Measurements from ENCODE around the gene CXCL3. TPM values are rescaled to one million over a fixed set of nuclear protein-coding genes. Genes with fewer than 3 reads are reported as not detected.

Gene CXCL3
- total and polyA plus RNA-seq, 9 of the 15 experiments (the other 6 are each of a cell fraction or from before 2014, with no cell fraction given) = 2.3 to 8.9 (median 6.1) TPM

DNA sequence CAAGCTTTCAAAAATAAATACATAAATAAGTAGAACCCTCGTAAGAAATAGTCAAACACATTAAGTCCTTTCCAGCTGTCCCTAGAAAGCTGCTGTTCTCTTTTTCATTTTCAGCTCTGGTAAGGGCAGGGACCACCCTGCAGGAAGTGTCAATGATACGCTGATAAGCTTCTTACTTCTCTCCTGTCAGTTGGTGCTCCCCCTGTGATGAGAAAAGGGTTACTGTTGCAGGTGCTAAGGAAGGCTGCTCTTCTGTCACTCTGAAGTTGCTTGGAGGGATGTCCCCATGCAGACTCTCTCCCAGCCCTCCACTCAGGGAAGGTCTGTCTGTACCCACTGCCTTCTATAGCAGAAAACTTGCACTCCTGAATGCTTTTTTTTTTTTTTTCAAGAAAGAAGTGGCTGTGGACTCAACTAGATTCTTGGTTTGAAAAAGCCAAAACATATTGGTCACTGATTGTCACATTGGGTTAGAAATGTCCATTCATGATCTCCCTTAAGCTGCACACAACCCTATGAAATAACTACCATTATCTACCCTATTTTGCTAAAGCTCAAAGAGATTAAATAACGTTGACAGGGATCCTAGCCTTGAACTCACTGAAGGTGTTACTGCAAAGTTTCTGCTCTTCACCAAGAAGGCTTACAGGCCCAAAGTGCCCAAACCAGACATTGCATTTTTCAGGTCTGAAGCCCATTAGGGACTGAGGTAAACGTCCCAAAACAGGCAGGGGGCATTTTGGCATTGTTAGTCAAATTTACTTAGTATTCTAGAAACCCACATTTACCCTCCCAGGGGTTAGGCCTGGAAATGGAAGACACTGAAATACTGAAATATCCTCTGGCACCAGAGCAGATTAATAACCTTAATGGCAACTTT, 1.2 kb downstream of the CXCL3 start (continued):
- TF ChIP-seq, protein P1, sequence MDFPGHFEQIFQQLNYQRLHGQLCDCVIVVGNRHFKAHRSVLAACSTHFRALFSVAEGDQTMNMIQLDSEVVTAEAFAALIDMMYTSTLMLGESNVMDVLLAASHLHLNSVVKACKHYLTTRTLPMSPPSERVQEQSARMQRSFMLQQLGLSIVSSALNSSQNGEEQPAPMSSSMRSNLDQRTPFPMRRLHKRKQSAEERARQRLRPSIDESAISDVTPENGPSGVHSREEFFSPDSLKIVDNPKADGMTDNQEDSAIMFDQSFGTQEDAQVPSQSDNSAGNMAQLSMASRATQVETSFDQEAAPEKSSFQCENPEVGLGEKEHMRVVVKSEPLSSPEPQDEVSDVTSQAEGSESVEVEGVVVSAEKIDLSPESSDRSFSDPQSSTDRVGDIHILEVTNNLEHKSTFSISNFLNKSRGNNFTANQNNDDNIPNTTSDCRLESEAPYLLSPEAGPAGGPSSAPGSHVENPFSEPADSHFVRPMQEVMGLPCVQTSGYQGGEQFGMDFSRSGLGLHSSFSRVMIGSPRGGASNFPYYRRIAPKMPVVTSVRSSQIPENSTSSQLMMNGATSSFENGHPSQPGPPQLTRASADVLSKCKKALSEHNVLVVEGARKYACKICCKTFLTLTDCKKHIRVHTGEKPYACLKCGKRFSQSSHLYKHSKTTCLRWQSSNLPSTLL (IDR thresholded peaks at IDR 0.05) = no peak
- no peak for TF ChIP-seq ESRRB (CRISPR knock-in tag; IDR thresholded peaks at IDR 0.05; ENCODE audit: borderline replicate concordance)
- TF ChIP-seq CBX1 (IDR thresholded peaks at IDR 0.05; ENCODE audit: low read depth) = no peak
- TF ChIP-seq, protein P2, sequence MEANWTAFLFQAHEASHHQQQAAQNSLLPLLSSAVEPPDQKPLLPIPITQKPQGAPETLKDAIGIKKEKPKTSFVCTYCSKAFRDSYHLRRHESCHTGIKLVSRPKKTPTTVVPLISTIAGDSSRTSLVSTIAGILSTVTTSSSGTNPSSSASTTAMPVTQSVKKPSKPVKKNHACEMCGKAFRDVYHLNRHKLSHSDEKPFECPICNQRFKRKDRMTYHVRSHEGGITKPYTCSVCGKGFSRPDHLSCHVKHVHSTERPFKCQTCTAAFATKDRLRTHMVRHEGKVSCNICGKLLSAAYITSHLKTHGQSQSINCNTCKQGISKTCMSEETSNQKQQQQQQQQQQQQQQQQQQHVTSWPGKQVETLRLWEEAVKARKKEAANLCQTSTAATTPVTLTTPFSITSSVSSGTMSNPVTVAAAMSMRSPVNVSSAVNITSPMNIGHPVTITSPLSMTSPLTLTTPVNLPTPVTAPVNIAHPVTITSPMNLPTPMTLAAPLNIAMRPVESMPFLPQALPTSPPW (CRISPR knock-in tag; IDR thresholded peaks at IDR 0.05) = no peak; the same call in none of the 2 replicates
- peak in 1 of 2 experiments; percentile 13; a peak in 1 of 4 replicates for TF ChIP-seq RAD21 (CRISPR knock-in tag; conservative IDR thresholded peaks at IDR 0.05 in 1 of 2, IDR thresholded peaks at IDR 0.05 in 1 of 2)
- TF ChIP-seq TFAM (CRISPR knock-in tag; conservative IDR thresholded peaks at IDR 0.05) = no peak
- no peak for TF ChIP-seq NR3C1 (CRISPR knock-in tag; IDR thresholded peaks at IDR 0.05)
- no peak for TF ChIP-seq ZNF668 (CRISPR knock-in tag; IDR thresholded peaks at IDR 0.05)
- TF ChIP-seq CHD2 (IDR thresholded peaks at IDR 0.05; ENCODE audit: low read depth, low read length) = no peak
- no peak for TF ChIP-seq ARID2 (IDR thresholded peaks at IDR 0.05)
- TF ChIP-seq, protein P3, sequence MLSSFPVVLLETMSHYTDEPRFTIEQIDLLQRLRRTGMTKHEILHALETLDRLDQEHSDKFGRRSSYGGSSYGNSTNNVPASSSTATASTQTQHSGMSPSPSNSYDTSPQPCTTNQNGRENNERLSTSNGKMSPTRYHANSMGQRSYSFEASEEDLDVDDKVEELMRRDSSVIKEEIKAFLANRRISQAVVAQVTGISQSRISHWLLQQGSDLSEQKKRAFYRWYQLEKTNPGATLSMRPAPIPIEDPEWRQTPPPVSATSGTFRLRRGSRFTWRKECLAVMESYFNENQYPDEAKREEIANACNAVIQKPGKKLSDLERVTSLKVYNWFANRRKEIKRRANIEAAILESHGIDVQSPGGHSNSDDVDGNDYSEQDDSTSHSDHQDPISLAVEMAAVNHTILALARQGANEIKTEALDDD (IDR thresholded peaks at IDR 0.05) = no peak
- TF ChIP-seq SLC30A9 (CRISPR knock-in tag; IDR thresholded peaks at IDR 0.05) = no peak
- TF ChIP-seq DMBX1 (CRISPR knock-in tag; IDR thresholded peaks at IDR 0.05; ENCODE audit: borderline replicate concordance) = no peak
- TF ChIP-seq FOXK1 (CRISPR knock-in tag; IDR thresholded peaks at IDR 0.05; ENCODE audit: borderline replicate concordance) = no peak
- TF ChIP-seq RFX5 (IDR thresholded peaks at IDR 0.05; ENCODE audit: low read depth, low read length) = no peak
- peak; percentile 41 for TF ChIP-seq EP300 (IDR thresholded peaks at IDR 0.05; ENCODE audit: low read length)
- TF ChIP-seq GABPB1 (CRISPR knock-in tag; IDR thresholded peaks at IDR 0.05) = no peak
- no peak for TF ChIP-seq POLR2B (IDR thresholded peaks at IDR 0.05; ENCODE audit: low read depth, partially characterized antibody)
- TF ChIP-seq ZNF431 (CRISPR knock-in tag; IDR thresholded peaks at IDR 0.05) = no peak; the same call in 1 of the 2 replicates
- TF ChIP-seq ZNF140 (CRISPR knock-in tag; IDR thresholded peaks at IDR 0.05) = no peak
- 0 out of 2 replicates have a peak, but pooled peaks have one; percentile 21 for TF ChIP-seq ZNF766 (CRISPR knock-in tag; conservative IDR thresholded peaks at IDR 0.05)
- no peak for TF ChIP-seq HIVEP1 (CRISPR knock-in tag; IDR thresholded peaks at IDR 0.05)
- no peak for TF ChIP-seq SMC3 (conservative IDR thresholded peaks at IDR 0.05; ENCODE audit: insufficient read depth, low read depth, low read length)
- no peak for TF ChIP-seq RAD51 (IDR thresholded peaks at IDR 0.05; ENCODE audit: borderline replicate concordance, low read depth)
- no peak for TF ChIP-seq SIRT6 (IDR thresholded peaks at IDR 0.05; ENCODE audit: low read depth, low read length)
- no peak for TF ChIP-seq BCOR (IDR thresholded peaks at IDR 0.05)

Data from K562 (cell line).